Stimulated activated CD8-positive, alpha-beta memory T cell treated with anti-CD3 and anti-CD28 coated beads, Interleukin-12 subunit alpha, Interleukin-12 subunit beta, amount 100 ng/mL, for 4 hours (primary cell): ENCODE results near the gene LYPD6B.

ENCODE experiments used
- DNase-seq: peaks from one replicate; pipeline ENCODE4 v3.0.0-alpha.2; 2020; ENCODE audit warnings: low read depth

The LYPD6B gene

DNA sequence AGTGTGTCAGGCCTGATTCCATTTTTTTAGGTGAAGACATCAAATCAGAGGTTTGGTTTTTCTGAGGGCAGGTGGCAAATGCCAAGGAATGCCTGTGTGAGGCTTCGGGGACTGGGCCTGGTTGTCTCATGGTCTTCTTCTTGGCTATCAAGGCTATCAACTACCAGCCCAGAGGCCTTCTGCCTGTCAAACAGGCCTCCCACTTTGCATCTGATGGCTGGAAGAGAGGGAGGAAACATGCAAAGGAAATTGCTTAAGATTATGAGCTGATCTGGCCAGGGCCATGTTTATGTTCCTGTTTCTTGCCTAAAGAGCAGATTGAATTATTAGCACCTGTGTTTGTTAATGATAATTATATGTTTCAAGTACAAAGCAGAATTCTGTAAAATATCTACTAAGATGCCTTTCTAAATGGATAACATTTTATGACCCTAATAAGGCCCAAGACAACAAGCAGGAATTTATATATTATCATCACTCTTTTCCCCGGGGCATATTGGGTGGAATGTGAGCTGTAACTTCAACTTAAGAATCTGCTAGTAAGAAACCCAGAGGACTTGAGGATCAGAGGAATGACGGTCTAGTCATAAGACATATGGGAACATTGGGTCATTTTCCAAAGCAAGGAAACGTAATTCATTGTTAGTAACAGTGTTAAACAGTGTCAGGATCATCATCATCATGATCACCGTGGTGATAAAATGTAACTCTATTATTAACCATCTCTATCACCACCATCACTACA, 123.2 kb downstream of the LYPD6B start:
- DNase-seq = no peak

DNA sequence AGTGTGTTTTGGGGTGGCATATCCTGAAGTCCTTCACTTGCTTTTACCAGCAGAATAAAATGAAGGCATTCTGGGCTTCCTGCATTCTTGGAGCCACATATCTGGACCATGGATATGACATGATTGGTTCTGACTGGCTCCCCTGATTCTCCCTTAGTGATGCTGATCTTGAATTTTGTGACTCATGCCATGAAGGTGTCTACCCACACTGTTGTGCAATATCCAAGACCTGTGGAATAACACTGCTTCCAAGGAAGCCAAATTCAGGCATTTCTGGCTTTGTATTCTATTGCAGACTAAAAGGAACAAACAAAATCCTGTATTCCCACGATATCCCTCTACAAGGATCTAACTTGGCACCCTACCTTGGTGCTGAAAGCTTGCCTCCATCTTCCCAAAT, 125.8 kb downstream of the LYPD6B start:
- no peak for DNase-seq

DNA sequence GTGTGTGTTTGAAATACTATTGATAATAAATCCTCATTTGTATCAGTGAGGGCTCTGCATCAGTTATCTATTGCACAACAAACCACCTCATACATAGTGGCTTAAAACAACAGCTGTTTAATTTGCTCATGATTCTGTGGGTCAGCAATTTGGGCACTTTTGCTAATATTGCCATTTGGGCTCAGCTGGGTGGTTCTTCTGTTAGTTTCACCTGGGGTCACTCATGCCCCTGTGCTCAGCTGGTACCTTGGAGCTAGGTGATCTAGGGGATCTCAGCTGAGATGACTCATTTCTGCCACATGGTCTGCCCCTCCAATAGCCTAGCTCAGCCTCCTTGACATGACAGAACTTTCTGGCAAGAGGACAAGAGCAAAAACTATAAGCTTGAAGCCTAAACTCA, 126.3 kb downstream of the LYPD6B start:
- DNase-seq = no peak

- peak; percentile 13 for DNase-seq
Observed at GRCh38 chr2:149167001-149167780, 128.7 kb downstream of the LYPD6B start.

GRCh38 chr2:149167941-149168340, 129.4 kb downstream of the LYPD6B start:
- DNase-seq = no peak

GRCh38 chr2:149169656-149170055, 131.2 kb downstream of the LYPD6B start:
- no peak for DNase-seq

GRCh38 chr2:149170156-149170555, 131.7 kb downstream of the LYPD6B start:
- no peak for DNase-seq

- no peak for DNase-seq
Observed at GRCh38 chr2:149170911-149171310, 132.4 kb downstream of the LYPD6B start.

- no peak for DNase-seq
Observed at GRCh38 chr2:149173220-149173619, 134.7 kb downstream of the LYPD6B start.

GRCh38 chr2:149175956-149176355, 137.5 kb downstream of the LYPD6B start:
- DNase-seq = no peak

DNA sequence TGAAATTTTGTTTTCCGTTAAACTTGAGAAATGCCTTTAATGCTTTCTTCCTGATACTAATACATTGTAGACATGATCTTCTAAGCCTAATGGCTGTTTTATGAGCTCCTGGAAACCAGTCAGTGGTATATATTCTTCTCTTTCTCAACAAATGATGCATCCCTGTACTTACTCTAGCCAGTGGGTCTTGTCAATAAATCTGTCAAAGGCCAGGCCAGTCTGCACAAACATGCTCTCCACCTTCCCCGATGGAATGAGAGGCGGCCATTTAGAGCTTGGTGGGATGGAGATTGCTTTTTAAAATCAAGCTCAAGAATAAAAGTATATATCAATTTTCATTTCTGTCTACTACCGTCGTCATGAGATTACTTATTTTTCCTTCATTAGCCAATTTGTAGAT, 140.1 kb downstream of the LYPD6B start:
- DNase-seq = no peak

- no peak for DNase-seq
Observed at GRCh38 chr2:149180226-149180875, 141.9 kb downstream of the LYPD6B start.

GRCh38 chr2:149183187-149183586, 144.7 kb downstream of the LYPD6B start:
- DNase-seq = no peak

- DNase-seq = no peak
Observed at GRCh38 chr2:149184991-149185390, 146.5 kb downstream of the LYPD6B start.

DNA sequence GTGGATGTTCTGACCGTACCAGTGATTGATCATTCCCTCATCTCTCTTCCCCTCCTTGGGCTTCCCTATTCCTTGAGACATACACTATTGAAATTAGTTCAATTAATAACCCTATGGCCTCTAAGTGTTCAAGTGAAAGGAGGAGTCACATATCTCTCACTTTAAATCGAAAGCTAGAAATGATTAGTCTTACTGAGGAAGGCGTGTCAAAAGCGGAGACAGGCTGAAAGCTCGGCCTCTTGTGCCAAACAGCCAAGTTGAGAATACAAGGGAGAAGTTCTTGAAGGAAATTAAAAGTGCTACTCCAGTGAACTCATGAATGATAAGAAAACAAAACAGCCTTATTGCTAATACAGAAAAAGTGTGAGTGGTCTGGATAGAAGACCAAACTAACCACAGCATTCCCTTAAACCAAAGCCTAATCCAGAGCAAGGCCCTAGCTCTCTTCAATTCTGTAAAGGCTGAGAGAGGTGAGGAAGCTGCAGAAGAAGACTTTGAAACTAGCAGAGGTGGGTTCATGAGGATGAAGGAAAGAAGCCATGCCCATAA, 147.5 kb downstream of the LYPD6B start:
- no peak for DNase-seq

GRCh38 chr2:149187057-149187456, 148.6 kb downstream of the LYPD6B start:
- DNase-seq = no peak

DNA sequence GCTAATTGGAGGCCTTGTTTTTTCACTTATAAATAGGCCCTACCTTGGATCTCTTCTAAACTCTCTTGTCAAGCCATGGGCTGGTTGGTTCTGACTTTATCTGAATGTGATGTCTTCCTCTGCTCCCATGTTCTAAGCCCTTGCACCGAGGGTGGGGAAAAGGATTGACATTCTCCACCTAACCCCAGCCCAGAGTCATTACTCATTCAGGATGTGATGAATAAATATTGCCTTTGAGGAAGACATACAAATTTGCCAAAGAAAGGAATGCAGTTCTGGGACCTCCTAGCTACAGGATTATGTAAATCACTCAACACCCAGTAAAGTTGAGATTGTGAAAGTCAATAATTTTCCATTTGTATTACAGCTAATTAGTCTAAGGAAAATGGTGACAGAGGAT, 149.8 kb downstream of the LYPD6B start:
- no peak for DNase-seq

DNA sequence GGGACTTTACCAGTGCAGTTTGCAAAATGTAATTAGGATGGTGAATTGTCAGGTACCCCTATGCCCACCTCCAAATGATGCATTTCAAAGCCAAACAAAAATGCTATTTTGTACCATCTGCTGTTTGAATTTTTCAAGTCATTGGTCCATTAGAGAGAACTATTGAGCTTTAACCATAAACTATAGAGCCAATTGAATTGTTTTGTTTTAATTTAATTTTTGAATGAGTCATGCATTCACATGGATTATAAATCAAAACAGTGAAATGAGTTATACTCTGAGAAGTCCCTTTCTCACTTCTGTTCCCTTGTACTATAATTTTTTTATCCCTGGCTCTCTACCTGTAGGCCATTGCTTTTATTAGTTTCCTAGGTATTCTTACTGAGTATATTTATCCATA, 151.3 kb downstream of the LYPD6B start:
- DNase-seq = no peak

GRCh38 chr2:149191915-149192314, 153.4 kb downstream of the LYPD6B start:
- no peak for DNase-seq

DNA sequence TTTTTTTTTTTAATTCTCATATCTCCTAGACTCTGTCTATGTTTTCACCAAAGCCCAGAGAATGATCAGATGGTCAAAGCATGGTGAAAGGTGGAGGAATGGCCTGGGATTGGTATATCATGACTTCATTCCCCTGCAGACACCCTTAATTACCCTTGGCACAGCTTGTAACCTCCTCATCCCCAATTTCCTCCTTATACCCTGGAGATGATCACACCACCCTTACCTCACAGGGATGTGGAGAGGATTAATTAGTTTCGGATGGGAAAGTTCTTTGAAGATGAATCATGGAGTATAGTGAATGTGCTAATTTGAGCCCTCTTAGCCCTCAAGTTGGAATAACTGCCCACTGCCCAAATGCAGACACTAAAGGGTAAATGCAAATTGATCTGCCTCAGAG, 153.9 kb downstream of the LYPD6B start:
- no peak for DNase-seq

DNA sequence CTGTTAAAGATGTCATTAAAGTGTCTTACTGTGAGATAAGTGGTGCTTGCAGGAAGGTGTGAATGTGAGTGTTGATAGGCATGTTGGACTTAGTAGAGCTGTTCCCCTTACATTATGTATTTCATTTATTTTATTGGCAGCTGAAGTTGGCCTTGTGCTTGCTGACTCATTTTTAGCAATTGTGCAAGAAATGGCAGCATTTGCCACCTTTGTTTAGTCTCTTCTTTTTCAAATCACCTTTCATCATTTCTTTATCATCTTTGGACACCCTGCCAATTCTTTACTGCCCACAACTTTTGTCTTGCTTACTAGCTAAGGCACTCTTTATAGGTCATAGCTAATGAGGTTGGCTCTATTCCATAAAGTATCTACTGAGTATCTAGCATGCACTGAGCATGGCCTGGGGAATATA, 161.6 kb downstream of the LYPD6B start:
- DNase-seq = no peak

DNA sequence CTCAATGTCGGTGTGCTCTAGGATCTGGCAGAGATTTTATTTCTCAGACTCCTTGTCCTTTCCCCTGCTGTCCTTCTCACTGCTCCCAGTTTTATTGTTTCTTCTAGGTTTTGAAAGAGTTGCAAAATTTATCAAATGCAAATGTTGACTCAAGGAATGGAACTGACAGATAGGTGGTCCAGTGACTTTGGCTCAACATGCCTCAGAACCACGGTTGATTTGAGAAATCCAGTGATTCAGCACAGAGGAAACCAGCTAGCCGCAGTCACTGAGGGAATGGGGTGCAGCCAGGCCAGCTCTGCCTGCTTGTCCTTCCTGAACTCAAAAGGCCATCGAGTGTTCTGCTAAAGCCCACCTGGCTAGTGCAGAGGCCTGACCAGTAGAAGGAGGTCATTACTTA, 166.2 kb downstream of the LYPD6B start:
- no peak for DNase-seq

GRCh38 chr2:149205143-149205542, 166.6 kb downstream of the LYPD6B start:
- DNase-seq = no peak
